Endothelial cell of umbilical vein (primary cell): Measurements from ENCODE around the gene SP140L.

ENCODE experiments used
- EZH2 ChIP-seq: IDR thresholded peaks from 2 replicates; pipeline ENCODE4 v1.6.1; 2012; ENCODE audit warnings: borderline replicate concordance, low read depth, mild to moderate bottlenecking, moderate library complexity, low read length, inconsistent platforms; ENCODE audit not compliant: severe bottlenecking
- FOS ChIP-seq: IDR thresholded peaks from 2 replicates; pipeline ENCODE4 v1.6.1; 2011; ENCODE audit warnings: mild to moderate bottlenecking, low read length, moderate library complexity, borderline replicate concordance; ENCODE audit not compliant: insufficient read depth
- POLR2A ChIP-seq: IDR thresholded peaks from 2 replicates; pipeline ENCODE4 v1.6.1; 2012; ENCODE audit warnings: low read depth, mild to moderate bottlenecking, control low read depth, low read length
- POLR2AphosphoS5 ChIP-seq: IDR thresholded peaks from 2 replicates; pipeline ENCODE4 v1.6.1; 2012; ENCODE audit warnings: low read depth, mild to moderate bottlenecking, control low read depth, low read length, moderate library complexity; ENCODE audit not compliant: insufficient read depth
- TF ChIP-seq, protein P1 (sequence below), 2 donors: IDR thresholded peaks; 1 replicate in 1 of 2; 2 replicates in 1 of 2; pipeline ENCODE4 v1.5.1; 2011; ENCODE audit warnings: low read length in 2 of 2, mild to moderate bottlenecking in 2 of 2, moderate library complexity in 2 of 2, control low read depth in 1 of 2, inconsistent platforms in 1 of 2, low read depth in 1 of 2; ENCODE audit not compliant: insufficient read depth in 1 of 2; ENCODE audit errors: extremely low read depth in 1 of 2
- TF ChIP-seq, protein P2 (sequence below): IDR thresholded peaks from 2 replicates; pipeline ENCODE4 v1.6.1; 2011; ENCODE audit not compliant: insufficient read depth, insufficient read length

DNA sequence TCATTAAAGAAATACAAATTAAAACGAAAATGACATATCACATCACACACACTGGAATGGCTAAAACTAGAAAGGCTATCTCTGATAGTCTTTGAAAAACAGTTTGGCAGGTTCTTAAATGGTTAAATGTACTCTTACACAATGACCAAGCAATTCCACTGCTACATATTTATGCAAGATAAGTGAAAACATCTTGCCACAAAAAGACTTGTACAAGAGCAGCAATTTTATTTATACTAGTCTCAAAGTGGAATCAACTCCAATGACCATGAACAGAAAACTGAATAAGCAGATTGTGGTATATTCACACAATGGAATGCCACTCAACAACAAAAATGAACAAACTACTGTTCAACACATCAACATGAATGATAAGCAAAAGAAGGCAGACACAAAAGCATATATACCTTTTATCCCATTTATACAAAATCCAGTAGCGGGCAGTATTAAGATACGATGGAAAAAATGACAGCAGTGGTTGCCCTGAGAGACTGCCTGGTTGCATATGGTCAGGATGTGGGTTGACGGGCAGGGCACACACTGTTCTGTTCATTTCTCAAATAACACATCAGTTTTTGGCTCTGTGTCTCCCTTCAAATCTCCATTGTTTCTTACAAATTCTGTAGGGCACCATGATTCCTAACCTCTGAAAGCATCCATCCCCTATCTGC is 114.4 kb downstream of the SP140L start:
- TF ChIP-seq, protein P1, sequence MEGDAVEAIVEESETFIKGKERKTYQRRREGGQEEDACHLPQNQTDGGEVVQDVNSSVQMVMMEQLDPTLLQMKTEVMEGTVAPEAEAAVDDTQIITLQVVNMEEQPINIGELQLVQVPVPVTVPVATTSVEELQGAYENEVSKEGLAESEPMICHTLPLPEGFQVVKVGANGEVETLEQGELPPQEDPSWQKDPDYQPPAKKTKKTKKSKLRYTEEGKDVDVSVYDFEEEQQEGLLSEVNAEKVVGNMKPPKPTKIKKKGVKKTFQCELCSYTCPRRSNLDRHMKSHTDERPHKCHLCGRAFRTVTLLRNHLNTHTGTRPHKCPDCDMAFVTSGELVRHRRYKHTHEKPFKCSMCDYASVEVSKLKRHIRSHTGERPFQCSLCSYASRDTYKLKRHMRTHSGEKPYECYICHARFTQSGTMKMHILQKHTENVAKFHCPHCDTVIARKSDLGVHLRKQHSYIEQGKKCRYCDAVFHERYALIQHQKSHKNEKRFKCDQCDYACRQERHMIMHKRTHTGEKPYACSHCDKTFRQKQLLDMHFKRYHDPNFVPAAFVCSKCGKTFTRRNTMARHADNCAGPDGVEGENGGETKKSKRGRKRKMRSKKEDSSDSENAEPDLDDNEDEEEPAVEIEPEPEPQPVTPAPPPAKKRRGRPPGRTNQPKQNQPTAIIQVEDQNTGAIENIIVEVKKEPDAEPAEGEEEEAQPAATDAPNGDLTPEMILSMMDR (IDR thresholded peaks at IDR 0.05; ENCODE audit: extremely low read depth in 1 of 2, insufficient read depth in 1 of 2, low read depth in 1 of 2, low read length in 2 of 2): no peak
- TF ChIP-seq EZH2 (no peak), FOS (no peak), POLR2AphosphoS5 (no peak), POLR2A (no peak)
- TF ChIP-seq, protein P2, sequence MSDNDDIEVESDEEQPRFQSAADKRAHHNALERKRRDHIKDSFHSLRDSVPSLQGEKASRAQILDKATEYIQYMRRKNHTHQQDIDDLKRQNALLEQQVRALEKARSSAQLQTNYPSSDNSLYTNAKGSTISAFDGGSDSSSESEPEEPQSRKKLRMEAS: no peak
